ENCODE data around the gene NUDT3.

DNA sequence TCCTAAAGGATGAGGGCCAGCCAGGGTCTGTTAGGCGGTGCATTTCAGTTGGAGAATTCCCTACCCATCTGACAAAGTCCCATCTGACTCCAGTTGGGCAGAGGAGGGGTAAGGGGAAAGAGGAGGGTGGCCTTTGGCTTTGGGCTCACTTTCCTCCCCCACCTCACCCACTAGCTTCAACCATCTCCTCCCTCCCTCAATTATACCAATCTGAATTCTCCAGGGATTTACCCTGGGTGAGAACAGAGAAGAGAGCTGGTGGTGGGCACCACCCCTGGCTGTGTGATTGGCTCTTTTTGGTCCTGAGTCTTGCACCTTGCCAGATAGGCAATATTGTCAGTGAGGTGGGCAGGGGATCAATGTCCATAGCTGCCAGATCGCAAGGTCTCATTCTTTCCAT is 152.6 kb downstream of the NUDT3 start:
- TF ChIP-seq, protein P1, sequence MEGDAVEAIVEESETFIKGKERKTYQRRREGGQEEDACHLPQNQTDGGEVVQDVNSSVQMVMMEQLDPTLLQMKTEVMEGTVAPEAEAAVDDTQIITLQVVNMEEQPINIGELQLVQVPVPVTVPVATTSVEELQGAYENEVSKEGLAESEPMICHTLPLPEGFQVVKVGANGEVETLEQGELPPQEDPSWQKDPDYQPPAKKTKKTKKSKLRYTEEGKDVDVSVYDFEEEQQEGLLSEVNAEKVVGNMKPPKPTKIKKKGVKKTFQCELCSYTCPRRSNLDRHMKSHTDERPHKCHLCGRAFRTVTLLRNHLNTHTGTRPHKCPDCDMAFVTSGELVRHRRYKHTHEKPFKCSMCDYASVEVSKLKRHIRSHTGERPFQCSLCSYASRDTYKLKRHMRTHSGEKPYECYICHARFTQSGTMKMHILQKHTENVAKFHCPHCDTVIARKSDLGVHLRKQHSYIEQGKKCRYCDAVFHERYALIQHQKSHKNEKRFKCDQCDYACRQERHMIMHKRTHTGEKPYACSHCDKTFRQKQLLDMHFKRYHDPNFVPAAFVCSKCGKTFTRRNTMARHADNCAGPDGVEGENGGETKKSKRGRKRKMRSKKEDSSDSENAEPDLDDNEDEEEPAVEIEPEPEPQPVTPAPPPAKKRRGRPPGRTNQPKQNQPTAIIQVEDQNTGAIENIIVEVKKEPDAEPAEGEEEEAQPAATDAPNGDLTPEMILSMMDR (IDR thresholded peaks at IDR 0.05), result no peak
- no peak for TF ChIP-seq ZFX (IDR thresholded peaks at IDR 0.05; ENCODE audit: borderline replicate concordance)

Measured in 22Rv1 (cell line).